ENCODE data around the gene NOS3.
"Not testable (repeated sequence)": the region's sequence is repeated elsewhere in the genome, so short reads cannot be mapped to it uniquely, and the experiment has no call there.

NOS3 gene

DNA sequence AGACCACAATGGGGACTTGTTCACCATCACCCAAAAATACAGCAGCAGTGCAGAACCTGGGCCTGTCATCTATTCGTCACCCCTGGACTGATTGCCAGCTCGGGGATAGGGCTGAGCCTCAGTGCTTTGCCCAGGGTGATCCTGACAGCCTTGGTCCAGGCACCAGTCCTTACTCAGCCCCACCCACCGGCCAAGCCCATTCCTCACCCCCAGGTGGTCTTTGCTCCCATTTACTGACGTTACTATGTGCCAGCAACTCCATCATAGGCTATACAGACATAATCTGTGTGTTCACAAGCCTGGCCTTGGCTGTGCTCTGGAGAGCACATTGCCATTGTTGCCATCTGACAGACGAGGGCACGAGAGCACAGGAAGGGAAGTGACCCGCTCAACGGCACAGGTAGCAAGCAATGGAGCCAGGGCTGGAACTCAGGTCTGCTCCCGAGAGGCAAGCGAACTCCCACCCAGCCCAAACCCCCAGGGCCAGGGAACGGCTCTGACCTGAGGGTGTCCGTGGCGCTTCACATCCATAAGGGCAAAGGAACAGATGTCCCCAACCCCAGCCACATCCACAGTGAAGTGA, 26.6 kb downstream of the NOS3 start:
- DNase-seq (ENCODE audit: low spot score): no peak

DNA sequence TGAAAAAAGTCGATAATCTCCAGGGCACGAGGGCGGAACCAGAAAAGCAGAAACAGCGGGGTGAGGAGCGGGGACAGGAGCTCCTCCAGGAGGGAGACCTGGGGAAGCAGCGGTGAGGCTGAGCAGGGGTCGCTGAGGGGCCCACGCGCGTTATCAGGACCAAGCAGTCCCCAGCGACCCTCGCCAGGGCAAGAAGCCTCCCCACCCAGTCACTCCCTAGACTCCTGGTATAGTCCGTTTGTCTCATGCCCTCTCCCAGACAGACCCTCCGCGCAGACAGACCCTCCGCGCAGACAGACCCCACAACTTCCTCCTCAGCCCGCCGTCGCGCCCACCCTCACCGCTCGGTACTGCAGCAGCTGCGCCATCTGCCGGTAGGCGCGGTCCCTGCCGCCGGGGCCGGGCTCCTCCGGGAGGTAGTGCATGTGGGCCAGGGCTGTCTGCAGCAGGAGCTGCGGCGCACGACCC, 27.2 kb downstream of the NOS3 start:
- DNase-seq (ENCODE audit: low spot score): no peak

DNA sequence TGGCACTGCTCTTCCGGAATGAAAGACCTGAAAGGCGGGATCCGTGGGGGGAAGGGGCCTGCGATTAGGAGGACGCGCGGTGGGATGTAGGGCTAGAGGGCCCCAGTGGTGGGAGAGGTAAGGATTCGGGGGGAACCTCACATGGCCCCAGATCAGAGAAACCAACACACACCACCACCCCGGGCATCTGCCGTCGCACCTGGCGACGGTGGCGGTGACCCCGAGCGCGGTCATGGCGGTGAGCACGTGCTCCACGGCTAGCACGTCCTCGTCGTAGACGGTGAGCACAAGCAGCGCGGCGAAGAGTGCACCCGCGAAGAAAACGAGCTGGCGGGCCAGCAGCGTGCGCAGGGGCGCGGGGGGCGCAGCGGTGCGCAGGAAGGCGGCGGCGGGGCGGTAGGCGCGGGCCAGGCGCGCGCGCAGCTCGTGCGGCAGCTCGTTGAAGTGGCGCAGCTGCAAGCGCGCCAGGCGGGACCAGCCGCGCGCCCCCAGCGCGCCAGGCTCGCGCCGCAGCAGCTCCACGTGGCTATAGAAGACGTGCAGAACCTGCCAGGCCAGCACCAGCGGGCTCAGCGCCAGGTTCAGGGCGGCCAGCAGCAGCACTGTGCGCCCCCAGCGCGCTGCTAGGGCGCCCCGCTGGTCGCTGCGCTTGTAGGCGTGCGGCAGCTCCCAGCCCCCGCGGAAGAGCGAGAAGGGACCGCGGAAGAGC, 27.8 kb downstream of the NOS3 start:
- no peak for DNase-seq (ENCODE audit: low spot score)

DNA sequence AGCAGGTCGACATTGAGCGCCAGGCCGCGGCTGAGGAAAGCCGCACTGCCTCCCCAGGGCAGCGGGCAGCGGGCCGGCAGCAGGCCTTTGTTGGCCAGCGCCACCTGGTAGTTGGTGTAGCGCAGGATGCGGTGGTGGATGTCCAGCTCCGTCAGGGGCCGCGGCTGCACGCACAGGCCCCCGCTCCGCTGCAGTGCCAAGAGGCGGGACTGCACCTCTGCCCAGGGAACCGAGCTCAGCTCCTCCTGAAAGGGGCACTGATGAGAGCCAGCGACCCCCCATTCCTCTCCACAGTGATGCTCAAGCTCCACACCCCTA, 28.3 kb downstream of the NOS3 start:
- DNase-seq (ENCODE audit: low spot score): no peak

DNA sequence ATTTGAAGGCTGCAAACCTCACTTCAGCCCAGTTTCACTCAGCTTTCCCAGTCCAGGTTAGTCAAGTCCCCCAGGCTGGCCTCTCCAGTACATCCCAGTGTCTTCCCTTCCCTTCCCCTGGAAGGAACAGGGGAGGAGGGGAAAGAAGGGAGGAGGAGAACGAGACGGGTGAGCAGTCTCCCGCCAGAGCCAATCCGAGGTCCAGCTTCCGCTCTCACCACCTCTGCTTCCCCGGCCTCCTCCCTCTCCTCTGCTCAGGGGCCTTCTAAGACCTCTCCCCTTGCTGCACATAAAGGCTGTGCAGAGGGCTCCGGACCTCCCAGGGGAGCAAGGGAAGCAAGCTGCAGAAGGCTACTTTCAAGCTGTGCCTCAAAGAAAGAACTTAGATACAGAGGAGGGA, 29.4 kb downstream of the NOS3 start:
- no peak for DNase-seq (ENCODE audit: low spot score)

DNA sequence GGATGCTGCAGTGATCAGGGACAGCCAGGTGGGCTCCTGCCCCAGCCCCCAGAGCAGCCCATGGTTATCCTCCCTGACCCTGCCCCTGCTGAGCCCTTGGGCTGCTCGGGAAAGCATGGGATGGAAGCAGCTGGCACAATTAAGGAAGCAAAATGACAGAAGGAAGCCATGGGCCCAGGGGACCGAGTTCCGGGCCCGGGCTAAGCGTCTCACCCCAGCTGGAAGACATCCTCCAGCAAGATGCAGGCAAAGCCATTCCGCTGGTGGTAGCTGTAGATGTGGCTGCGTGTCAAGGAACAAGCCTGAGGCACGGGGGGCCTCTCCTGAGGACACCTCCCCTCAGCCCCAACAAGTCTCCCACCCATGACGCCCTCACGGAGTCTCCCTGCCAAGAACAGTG, 32.4 kb downstream of the NOS3 start:
- DNase-seq (ENCODE audit: low spot score): no peak

- DNase-seq (ENCODE audit: low spot score): no peak
Observed at GRCh38 chr7:151024435-151025056, 33.7 kb downstream of the NOS3 start, which contains the start of gene ATG9B. Gene ATG9B (minus strand): TSS chr7:151024494. CDS start chr7:151024423, 71 bp downstream.

DNA sequence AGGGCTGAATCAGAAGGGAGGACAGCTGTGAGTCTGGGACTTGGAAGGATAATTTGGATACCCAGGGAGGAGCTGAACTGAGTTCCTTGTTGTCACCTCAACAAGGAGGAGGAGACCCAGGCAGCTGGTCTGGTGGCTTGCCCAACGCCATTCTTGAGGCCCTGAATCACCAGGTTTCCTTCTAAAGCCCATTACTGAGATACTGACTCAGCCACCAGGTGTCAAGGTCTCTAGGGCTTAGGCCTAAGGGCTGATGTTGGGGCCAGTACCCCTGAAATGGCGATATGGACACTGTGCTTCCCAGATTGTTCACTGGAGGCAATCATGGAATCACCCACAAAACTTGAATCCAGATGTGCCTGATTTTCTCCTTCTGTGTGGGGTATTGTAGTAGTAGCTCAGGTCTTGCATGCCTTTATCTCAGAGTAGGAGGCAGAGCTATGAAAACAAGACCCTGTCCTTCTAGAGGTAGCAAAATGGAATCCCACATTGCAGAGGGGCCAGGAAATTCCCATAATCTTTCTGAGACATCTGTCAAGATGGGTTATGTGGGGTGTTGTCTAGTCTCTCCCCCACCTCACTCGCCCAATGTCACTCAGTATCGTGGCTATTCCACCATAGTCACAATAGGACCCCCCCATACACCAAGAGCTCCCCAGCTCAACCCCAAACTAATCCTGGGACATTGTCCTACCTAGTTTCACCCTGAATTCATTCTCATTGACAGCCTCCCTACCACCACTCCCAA, 35.3 kb downstream of the NOS3 start:
- DNase-seq (ENCODE audit: low spot score): no peak

- DNase-seq (ENCODE audit: low spot score): not testable (repeated sequence)
Observed at GRCh38 chr7:151026771-151027727, 36.2 kb downstream of the NOS3 start.

- DNase-seq (ENCODE audit: low spot score): not testable (repeated sequence)
Observed at GRCh38 chr7:151027728-151028130, 36.9 kb downstream of the NOS3 start.

GRCh38 chr7:151028131-151028947, 37.5 kb downstream of the NOS3 start, which contains the start of gene ABCB8:
Gene ABCB8 (plus strand): TSS chr7:151028450. CDS start chr7:151028516, 66 bp downstream.
- peak; percentile 99 for DNase-seq (ENCODE audit: low spot score)

DNA sequence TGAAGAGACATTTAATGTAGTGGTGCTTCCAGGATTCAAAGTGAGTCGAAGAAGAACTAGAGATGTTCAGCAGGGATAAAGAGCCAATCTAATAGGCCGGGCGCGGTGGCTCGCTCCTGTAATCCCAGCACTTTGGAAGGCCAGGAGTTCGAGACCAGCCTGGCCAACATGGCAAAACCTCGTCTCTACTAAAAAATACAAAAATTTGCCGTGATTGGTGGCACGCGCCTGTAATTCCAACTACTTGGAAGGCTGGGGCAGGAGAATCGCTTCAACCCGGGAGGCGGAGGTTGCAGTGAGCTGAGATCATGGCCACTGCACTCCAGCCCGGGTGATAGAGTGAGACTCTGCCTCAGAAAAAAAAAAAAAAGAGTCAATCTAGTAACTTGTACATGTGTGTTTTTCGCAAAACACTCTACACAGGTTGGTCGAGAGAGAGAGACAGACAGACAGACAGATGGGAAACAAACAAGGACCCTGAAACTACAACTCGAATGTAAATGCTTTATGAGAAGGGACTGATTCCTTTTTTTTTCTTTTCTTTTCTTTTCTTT, 38.2 kb downstream of the NOS3 start:
- no peak for DNase-seq (ENCODE audit: low spot score)

DNA sequence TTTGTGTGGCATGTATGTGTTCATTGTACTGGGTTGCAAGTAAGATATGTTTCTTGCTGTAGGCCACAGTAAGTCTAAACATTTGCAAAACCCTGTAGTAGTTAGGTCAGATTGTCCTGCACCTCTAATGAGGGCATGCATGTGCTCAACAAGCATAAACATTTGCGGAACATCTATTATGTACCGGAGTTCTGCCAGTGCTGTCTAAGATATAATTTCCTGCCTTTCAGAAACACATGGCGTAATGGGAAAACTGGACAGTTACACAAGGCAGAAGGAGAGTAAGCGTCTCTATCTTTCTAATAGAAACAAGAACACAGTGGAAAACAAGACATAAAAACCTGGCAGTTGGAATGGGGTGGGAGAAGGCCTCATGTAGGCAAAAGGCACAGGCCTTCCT, 40.2 kb downstream of the NOS3 start:
- no peak for DNase-seq (ENCODE audit: low spot score)

DNA sequence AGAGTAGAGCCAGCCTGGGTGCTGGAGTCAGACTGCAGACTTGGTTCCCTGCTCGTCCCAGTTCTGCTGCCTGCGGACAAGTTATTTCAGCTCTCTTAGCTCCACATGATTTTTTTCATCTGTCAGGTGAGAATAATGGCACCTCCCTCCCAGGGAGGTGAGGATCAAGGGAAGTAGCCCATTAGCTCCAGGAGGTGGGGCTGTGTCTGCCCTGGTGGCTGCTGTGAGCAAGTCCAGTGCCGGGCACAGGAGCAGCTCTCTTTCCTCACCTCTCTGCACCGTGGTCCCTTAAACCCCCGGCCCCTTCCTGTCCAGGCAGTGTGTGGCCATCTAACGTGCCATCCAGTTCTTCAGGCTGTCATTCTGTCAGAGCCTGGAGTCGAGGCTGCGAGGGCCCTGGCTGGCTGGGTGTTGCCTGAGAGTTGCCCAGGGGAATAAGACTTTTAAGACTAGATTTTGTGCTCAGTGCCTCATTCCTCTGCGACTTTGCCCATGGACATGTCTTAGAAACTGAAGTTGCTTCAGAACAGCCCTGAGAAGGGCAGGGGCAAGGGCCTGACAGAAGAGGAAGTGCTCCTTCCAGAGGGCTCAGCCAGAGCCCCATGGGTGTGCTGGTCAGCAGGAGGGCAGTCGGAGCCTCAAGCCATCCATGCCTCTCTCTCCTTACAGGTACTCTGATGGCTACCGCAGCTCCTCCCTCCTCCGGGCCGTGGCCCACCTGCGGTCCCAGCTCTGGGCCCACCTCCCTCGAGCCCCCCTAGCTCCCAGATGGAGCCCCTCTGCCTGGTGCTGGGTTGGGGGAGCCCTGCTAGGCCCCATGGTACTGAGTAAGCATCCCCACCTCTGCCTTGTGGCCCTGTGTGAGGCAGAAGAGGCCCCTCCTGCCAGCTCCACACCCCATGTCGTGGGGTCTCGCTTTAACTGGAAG, 42.4 kb downstream of the NOS3 start:
- no peak for DNase-seq (ENCODE audit: low spot score)

GRCh38 chr7:151033864-151034249, 43.0 kb downstream of the NOS3 start:
- DNase-seq (ENCODE audit: low spot score): no peak

GRCh38 chr7:151034312-151035025, 43.7 kb downstream of the NOS3 start:
- no peak for DNase-seq (ENCODE audit: low spot score)

DNA sequence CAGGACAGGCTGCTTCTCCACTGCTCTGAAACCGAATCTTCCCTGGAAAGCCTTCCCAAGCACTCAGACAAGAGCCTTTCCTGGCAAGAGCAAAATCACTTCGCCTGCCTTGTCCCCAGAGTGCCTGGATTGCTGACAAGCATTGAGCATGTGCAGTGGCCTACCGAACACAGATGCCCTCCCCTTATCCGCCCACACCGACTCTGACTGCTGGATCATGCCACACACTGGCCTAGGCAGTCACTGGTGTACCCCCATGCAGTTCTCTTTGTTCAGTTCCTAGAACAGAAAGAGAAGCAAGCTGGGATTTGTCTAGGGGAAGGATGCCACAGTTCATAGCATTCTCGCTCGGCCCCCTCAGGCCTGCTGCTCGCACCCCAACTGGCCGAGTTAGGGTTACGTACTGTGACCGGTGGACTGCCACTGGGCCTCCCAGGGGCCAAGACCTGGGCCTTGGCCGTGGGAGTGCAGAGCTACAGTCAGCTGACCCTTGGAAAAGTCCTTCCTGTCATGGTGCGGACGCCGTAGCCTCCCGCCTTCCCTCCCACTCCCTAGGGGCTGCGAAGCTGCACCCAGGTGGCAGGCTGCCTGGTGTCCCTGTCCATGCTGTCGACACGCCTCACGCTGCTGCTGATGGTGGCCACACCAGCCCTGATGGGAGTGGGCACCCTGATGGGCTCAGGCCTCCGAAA, 44.4 kb downstream of the NOS3 start:
- no peak for DNase-seq (ENCODE audit: low spot score)

DNA sequence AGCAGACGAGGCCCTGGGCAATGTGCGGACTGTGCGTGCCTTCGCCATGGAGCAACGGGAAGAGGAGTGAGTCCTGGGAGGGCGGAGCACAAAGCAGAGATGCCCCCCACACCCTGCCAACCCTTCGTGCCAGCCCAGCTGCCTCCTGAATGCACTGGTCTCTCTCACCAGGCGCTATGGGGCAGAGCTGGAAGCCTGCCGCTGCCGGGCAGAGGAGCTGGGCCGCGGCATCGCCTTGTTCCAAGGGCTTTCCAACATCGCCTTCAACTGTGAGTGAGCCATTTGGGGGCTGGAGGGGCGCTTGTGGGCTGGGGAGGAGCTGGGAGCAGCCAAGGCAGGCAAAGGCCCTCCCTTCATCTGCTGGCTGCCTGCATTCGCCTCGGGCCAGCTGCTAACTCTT, 45.1 kb downstream of the NOS3 start:
- no peak for DNase-seq (ENCODE audit: low spot score)
